ENCODE measurements around the gene KCTD12. TPM values are rescaled to one million over a fixed set of nuclear protein-coding genes. Genes with fewer than 3 reads are reported as not detected.

The KCTD12 gene
- total RNA-seq, 1 experiment from 2014 or later, result 1.9 TPM

DNA sequence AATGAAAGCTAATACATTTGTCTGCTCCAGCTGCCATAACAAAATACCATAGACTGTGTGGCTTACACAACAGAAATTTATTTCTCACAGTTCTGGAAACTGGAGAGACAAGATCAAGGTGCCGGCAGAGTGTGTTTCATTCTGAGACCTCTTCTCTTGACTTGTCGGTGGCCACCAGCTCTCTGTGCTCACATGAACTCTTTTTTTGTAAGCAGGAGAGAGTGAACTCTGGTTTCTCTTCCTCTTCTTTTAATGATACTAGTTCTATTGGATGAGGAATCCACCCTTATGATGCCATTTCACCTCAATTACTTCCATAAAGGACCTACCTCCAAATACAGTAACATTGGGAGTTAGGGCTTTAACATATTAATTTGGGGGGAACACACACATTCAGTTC is 11.7 kb downstream of the KCTD12 start:
- no peak for ATAC-seq
- Histone ChIP-seq H3K4me2 (ENCODE audit: low read length) (no peak overlapping the region), H3K27ac (ENCODE audit: low read depth, low read length) (no peak overlapping the region), H3K79me2 (ENCODE audit: insufficient read depth, low read length) (no peaks in the 10 kb centered on the region), H3K4me3 (replicated peaks in 1 of 2; ENCODE audit: low read depth in 1 of 2, low read length in 2 of 2) (no peak overlapping the region), H3K9ac (ENCODE audit: low read length) (no peak overlapping the region), H3K9me3 (ENCODE audit: control insufficient read depth in 1 of 2, insufficient read depth in 1 of 2, low read depth in 1 of 2, low read length in 2 of 2) (no peaks in the 10 kb centered on the region), H3K9me2 (ENCODE audit: insufficient read depth) (no peaks in the 10 kb centered on the region), H3K27me3 (ENCODE audit: insufficient read depth, low read length) (peaks cover 17% of the 10 kb centered on the region; the same call in 1 of the 2 replicates), H2AFZ (ENCODE audit: low read depth, low read length, poor library complexity, severe bottlenecking) (no peak overlapping the region), H3K36me3 (ENCODE audit: control insufficient read depth in 1 of 2, insufficient read depth in 2 of 2, low read length in 2 of 2) (no peaks in the 10 kb centered on the region), H4K20me1 (ENCODE audit: insufficient read depth) (no peaks in the 10 kb centered on the region), H3K4me1 (ENCODE audit: control insufficient read depth in 1 of 2, insufficient read depth in 2 of 2, low read length in 2 of 2) (no peaks in the 10 kb centered on the region)
- intact Hi-C loops (cut with micrococcal nuclease), result no loop called here
- POLR2A ChIA-PET, result no interaction called here
- RAD21 ChIA-PET (ENCODE audit: low non-redundant PET in 1 of 2, low total read pairs in 2 of 2, uncharacterized antibody in 2 of 2, unreplicated experiment in 2 of 2), result no interaction called here
- TF ChIP-seq RAD21 (IDR thresholded peaks at IDR 0.05; ENCODE audit: low read depth) (no peak), ZNF274 (IDR thresholded peaks at IDR 0.05; ENCODE audit: low read depth, low read length) (no peak), ZFX (IDR thresholded peaks at IDR 0.05) (no peak), POLR2A (IDR thresholded peaks at IDR 0.05; ENCODE audit: borderline replicate concordance, extremely low read depth, insufficient read depth, insufficient read length) (no peak), YY1 (IDR thresholded peaks at IDR 0.05; ENCODE audit: extremely low read depth, insufficient replicate concordance, low read depth, low read length) (no peak), JUND (IDR thresholded peaks at IDR 0.05) (no peak), TCF7L2 (IDR thresholded peaks at IDR 0.05; ENCODE audit: borderline replicate concordance, extremely low read depth, insufficient read depth, insufficient read length) (no peak), SP1 (IDR thresholded peaks at IDR 0.05; ENCODE audit: low read depth) (no peak), EZH2phosphoT487 (IDR thresholded peaks at IDR 0.05; ENCODE audit: borderline replicate concordance) (no peak), FOSL1 (IDR thresholded peaks at IDR 0.05; ENCODE audit: low read depth) (no peak), EGR1 (IDR thresholded peaks at IDR 0.05; ENCODE audit: low read depth) (no peak), SIN3A (IDR thresholded peaks at IDR 0.05; ENCODE audit: low read depth) (no peak), POLR2AphosphoS5 (IDR thresholded peaks at IDR 0.05; ENCODE audit: low read depth, low read length) (no peak), EZH2 (IDR thresholded peaks at IDR 0.05) (no peak), ELF1 (IDR thresholded peaks at IDR 0.05; ENCODE audit: borderline replicate concordance, low read depth) (no peak)
- TF ChIP-seq, protein P1, sequence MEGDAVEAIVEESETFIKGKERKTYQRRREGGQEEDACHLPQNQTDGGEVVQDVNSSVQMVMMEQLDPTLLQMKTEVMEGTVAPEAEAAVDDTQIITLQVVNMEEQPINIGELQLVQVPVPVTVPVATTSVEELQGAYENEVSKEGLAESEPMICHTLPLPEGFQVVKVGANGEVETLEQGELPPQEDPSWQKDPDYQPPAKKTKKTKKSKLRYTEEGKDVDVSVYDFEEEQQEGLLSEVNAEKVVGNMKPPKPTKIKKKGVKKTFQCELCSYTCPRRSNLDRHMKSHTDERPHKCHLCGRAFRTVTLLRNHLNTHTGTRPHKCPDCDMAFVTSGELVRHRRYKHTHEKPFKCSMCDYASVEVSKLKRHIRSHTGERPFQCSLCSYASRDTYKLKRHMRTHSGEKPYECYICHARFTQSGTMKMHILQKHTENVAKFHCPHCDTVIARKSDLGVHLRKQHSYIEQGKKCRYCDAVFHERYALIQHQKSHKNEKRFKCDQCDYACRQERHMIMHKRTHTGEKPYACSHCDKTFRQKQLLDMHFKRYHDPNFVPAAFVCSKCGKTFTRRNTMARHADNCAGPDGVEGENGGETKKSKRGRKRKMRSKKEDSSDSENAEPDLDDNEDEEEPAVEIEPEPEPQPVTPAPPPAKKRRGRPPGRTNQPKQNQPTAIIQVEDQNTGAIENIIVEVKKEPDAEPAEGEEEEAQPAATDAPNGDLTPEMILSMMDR (IDR thresholded peaks at IDR 0.05 in 2 of 3, conservative IDR thresholded peaks at IDR 0.05 in 1 of 3; ENCODE audit: borderline replicate concordance in 1 of 3, insufficient read depth in 1 of 3, low read depth in 2 of 3, low read length in 2 of 3), result no peak
- TF ChIP-seq, protein P2, sequence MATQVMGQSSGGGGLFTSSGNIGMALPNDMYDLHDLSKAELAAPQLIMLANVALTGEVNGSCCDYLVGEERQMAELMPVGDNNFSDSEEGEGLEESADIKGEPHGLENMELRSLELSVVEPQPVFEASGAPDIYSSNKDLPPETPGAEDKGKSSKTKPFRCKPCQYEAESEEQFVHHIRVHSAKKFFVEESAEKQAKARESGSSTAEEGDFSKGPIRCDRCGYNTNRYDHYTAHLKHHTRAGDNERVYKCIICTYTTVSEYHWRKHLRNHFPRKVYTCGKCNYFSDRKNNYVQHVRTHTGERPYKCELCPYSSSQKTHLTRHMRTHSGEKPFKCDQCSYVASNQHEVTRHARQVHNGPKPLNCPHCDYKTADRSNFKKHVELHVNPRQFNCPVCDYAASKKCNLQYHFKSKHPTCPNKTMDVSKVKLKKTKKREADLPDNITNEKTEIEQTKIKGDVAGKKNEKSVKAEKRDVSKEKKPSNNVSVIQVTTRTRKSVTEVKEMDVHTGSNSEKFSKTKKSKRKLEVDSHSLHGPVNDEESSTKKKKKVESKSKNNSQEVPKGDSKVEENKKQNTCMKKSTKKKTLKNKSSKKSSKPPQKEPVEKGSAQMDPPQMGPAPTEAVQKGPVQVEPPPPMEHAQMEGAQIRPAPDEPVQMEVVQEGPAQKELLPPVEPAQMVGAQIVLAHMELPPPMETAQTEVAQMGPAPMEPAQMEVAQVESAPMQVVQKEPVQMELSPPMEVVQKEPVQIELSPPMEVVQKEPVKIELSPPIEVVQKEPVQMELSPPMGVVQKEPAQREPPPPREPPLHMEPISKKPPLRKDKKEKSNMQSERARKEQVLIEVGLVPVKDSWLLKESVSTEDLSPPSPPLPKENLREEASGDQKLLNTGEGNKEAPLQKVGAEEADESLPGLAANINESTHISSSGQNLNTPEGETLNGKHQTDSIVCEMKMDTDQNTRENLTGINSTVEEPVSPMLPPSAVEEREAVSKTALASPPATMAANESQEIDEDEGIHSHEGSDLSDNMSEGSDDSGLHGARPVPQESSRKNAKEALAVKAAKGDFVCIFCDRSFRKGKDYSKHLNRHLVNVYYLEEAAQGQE (IDR thresholded peaks at IDR 0.05; ENCODE audit: low read depth), result no peak
- TF ChIP-seq, protein P3, sequence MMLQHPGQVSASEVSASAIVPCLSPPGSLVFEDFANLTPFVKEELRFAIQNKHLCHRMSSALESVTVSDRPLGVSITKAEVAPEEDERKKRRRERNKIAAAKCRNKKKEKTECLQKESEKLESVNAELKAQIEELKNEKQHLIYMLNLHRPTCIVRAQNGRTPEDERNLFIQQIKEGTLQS (IDR thresholded peaks at IDR 0.05), result no peak
- TF ChIP-seq, protein P4, sequence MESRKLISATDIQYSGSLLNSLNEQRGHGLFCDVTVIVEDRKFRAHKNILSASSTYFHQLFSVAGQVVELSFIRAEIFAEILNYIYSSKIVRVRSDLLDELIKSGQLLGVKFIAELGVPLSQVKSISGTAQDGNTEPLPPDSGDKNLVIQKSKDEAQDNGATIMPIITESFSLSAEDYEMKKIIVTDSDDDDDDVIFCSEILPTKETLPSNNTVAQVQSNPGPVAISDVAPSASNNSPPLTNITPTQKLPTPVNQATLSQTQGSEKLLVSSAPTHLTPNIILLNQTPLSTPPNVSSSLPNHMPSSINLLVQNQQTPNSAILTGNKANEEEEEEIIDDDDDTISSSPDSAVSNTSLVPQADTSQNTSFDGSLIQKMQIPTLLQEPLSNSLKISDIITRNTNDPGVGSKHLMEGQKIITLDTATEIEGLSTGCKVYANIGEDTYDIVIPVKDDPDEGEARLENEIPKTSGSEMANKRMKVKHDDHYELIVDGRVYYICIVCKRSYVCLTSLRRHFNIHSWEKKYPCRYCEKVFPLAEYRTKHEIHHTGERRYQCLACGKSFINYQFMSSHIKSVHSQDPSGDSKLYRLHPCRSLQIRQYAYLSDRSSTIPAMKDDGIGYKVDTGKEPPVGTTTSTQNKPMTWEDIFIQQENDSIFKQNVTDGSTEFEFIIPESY (IDR thresholded peaks at IDR 0.05; ENCODE audit: extremely low read depth, insufficient replicate concordance, low read length), result no peak
- TF ChIP-seq, protein P5, sequence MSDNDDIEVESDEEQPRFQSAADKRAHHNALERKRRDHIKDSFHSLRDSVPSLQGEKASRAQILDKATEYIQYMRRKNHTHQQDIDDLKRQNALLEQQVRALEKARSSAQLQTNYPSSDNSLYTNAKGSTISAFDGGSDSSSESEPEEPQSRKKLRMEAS (IDR thresholded peaks at IDR 0.05), result no peak
- no TSS peak for BruUV-seq (replicated peaks)
- CTCF ChIA-PET, result no interaction called here
- DNase-seq (ENCODE audit: low read depth, low spot score), result no peak
